GM10847 (cell line): ENCODE measurements around the gene INPP5B.

ENCODE experiments used
- POLR2A ChIP-seq: IDR thresholded peaks from 2 replicates; pipeline ENCODE4 v1.6.1; 2011; ENCODE audit not compliant: insufficient read length; ENCODE audit errors: extremely low read depth

Gene INPP5B

DNA sequence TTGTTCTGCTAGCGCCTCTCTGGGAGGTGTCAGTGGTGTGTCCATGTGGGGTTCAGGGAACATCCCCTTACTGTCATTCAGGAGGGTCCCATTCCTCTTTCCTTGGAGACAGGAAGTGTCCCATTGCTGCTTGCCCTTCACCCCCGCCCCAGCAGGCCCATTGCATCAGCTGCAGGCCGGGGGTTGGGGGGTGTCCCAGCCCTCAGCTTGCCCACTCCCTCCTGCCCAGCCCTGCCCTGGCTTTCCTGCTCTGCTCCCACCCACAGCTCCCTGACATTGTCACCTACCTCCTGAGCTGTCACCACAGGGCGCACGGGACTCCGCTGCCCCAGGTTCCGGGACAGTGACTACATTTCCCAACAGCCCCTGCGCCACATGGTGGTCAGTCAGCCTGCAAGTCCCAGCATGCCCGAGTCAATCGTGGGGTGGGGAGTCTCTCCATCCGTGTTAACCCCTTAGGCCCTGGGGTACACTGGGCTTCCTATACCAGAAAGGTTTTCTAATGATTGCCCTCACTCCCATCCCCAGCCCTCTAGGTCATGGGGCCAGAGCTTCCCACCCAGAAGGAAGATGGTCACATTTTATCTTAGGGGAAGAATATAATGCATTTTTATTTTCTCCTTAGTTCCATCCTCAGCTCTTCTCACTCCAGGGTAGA, at the start of gene INPP5B:
TSS of gene INPP5B (minus strand) at position 351 of the 658 bp plus-strand sequence. CDS start 745 bp downstream, outside the sequence.
- TF ChIP-seq POLR2A: no peak

DNA sequence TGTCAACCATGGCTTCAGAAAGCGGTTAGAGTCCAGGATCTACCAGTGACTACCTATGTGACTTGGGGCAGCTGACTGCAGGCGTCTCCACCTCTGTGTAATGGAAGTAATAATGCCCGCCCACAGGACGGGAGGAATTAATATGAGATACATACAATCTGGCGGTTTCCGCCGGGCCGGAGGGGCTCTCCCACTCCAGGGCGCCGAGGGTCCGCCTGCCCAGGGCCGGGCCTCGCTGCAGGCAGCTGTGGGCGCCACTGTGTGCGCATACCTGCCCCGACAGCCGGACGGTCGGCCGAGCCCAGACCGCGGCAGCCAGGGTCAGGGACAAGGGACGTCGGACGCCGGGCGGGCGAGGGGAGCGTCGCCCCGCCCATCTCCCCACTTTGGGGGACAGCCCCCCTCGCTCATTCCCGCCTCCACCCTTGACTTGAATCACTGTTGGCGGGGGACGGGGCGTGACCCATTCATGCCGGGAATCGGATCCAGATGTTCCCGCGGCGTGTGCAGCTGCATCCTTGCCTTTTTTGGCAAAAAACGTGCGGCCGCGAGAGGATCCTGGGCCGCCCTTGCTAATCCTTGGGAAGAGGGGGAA, 49.0 kb upstream of the INPP5B start:
- no peak for TF ChIP-seq POLR2A

DNA sequence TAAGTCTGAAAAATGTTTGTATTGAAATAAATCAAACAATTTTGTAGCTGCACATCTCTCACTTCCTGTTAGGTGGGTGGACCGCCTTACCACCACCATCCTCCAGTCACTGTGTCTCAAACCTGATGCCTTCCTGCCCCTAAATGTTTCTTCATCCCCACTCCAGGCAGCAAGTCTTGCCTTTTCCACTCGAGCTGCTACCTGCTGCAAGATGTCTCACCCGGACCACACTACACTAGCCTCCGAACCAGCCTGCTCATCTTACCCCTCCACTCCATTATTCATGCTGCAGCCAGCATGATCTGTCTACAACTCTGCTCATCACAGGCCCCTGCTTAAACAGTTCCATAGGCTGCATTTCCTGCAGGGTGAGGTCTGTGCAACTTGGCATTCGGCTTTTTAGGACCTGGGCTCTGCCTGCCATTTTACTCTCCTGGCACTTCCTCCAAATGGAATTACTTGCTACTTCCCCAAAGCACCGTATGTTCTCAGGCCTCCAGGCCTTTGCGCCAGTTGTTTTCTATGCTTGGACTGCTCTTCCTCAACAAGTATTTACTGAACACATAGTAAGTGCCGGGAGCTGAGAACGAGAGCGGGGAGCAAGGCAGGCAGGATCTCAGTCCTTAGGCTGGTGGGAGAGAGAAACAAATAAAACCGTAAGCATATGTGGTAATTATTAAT, 48.2 kb upstream of the INPP5B start:
- no peak for TF ChIP-seq POLR2A

DNA sequence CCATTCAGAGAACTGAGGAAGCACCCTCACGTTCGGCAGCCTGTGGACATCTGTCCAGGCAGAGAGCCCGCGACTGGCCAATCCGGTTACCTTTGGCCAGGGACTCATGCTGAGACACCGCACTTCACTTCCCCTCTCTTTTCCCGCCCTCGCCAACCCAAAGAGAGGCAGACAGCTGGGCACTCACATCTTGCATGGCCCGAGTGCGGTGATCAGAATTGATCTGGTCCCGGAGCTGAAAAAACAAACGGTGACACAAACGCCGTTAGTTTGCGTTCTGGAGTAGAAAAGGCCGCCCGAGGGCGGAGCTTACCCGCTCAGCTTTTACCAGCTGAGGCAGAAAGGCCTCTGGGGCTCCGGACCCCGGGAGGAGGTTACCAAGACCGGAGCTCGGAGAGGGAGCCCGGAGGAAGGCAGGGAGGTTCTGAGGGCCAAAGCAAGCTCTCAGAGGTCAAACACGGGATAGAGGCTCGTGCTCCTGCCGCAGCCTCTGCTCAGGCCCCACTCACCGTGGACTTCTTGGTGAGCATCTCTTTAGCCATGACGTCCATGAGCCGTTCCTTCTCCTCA, 42.6 kb upstream of the INPP5B start:
- no peak for TF ChIP-seq POLR2A

DNA sequence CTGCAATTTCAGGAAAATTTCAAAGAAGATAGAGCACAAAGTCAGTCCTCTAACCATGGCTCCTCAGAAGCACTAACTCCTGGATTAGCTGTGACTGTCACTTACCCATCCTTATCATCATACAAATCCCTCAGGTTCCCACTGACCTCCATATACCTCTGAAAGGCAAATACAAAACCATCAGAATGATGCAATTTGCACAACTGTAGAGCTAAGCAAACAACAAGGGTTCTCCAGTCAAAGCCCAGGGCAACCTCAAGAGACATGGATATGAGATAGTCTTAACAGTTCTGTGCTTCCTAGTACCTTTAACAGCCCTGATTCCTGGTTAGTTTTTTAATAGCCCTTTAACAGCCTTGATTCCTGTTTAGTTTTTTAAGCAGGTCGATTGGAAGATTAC, 40.8 kb upstream of the INPP5B start:
- TF ChIP-seq POLR2A: no peak

DNA sequence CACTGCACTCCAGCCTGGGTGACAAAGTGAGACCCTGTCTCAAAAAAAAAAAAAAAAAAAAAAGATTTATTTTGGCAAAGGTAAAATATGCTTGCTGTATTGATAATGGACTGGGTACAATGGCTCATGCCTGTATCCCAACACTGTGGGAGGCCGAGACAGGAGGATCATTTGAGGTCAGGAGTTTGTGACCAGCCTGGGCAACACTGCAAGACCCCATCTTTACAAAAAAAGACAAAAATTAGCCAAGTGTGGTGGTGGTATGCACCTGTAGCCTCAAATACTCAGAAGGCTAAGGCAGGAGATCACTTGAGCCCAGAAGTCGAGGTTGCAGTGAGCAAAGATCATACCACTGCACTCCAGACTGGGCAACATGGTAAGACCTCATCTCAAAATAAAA, 36.7 kb upstream of the INPP5B start:
- no peak for TF ChIP-seq POLR2A

DNA sequence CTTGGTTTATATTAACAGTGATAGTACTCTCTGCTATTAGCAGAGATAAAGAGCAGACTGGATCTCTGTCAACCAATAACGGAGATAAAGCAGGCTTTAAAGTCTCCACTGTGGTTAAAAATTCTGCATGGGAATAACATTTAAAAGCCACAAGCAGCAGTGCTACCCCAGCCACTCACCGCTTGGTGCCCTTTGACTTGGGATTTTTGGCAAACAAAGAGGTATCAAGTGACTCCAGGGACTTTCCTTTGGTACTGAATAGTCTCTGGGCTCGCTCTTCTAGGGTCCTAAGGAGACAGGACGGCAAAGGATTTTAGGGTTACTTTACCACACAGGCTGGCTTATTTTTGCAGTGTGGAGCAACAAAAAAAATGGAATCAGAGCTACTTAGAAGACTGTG, 31.7 kb upstream of the INPP5B start:
- TF ChIP-seq POLR2A: no peak

DNA sequence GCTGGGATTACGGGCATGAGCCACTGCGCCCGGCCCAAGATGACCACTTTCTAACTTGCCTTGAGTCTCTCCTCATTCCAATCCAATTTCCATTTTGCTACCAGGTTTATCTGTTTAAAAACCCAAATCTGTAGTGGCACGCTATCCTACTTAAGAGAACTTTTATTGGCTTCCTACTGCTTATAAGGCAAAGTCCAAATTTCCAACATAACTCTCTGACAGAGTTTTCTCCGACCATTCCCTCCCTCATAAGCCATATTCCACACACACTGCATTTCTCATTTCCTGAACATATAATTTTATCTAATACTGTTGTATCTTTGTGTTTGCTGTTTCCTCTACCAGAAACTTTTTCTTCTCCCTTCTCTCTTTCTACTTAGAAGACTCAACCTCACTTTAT, 27.7 kb upstream of the INPP5B start:
- no peak for TF ChIP-seq POLR2A

DNA sequence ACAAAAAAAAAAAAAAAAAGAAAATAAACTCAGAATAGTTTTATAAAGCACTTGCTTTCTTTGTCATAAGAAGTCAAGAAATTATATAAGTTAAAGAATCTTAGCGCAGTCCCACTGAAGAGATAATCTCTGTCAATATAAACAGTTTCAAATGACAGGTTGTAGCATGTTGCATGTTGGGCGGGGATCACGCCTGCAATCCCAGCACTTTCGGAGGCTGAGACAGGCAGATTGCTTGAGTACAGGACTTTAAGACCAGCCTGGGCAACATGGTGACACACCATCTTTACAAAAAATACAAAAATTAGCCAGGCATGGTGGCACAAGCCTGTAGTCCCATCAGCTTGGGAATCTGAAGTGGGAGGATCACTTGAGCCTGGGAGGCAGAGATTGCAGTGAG, 18.4 kb upstream of the INPP5B start:
- no peak for TF ChIP-seq POLR2A

DNA sequence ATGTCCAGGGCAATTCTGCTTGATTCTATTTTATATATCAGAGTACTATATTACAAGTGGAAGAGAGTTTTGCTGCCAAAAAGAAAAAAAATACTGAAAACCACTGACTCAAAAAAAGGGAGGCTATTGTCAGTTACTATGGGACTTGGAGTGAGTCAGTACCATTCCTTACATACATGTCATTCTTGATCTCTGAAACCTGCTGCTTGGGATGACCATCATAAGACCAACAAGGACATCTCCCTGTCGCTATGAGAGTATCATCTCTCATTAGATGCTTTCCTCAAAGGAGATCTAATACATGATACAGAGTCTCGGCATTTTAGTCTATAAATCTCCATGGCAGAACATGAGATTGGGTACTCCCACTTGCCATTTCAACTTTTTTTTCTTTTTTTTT, 11.8 kb upstream of the INPP5B start:
- no peak for TF ChIP-seq POLR2A

DNA sequence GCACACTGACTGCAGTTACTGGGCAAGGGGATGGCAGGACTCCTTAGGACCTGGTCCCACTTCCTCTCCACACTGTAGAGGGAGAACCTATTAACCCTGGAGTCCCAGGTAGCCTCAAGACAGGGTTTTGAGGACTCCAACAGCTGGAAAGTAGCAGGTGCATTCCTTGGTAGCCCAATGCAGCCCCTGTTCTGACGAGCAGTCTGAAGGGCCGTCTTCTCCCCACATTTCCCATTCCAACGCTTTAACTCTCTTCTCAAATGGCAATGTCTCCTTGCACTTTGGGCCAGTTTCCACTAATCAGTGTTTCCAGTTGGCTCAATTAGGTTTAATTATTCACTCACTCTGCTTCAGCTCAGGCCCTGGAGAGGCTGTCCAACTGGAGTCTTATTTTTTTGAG, 8.8 kb upstream of the INPP5B start:
- no peak for TF ChIP-seq POLR2A

DNA sequence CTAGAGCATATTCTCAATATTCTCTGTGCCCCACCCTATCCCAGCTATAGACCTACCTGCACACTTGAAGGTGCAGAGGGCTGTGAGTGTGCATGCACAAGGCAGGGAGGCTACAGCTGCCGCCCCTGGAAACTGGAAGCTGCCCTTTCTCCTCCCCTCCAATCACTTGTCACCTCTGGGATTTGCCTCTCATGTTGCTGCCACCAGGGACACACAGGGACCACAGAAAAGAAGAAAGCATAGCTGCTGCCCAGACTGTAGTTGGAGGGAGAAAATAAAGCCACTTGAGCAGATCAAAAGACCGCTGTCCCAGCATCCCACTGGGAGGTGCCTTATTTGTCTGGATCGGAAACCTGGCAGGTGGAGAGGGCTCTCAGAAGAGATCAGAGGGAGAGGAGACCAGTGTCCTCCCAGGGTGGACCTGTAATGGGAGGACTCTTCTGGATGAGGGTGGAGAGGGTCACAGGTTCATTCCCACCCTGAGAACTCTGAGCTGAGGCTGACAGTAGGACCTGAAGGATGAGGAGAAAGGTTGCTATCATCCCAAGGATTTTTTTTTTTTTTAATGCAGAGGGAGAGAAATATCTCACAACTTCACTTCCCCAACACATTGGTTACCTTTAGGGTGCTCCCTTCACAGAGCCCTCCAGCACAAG, 7.6 kb upstream of the INPP5B start:
- no peak for TF ChIP-seq POLR2A

DNA sequence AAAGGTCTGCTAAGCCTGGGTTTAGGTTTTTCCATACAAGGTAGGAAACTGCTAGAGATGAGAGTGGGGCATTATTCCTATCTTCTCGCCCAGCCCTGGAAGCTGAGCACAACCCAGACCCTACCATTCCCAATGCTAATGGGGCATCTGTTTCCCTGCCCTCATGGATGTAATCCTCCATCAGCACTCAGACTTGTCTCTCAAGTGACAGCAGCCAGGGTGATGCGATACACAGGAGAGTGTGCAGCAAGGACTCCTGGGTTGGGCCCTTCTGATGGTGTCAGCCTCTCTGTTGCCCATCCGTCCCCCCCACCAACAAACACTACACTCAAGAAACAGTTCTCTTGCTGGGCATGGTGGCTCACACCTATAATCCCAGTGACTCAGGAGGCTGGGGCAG, 5.9 kb upstream of the INPP5B start:
- TF ChIP-seq POLR2A: no peak

DNA sequence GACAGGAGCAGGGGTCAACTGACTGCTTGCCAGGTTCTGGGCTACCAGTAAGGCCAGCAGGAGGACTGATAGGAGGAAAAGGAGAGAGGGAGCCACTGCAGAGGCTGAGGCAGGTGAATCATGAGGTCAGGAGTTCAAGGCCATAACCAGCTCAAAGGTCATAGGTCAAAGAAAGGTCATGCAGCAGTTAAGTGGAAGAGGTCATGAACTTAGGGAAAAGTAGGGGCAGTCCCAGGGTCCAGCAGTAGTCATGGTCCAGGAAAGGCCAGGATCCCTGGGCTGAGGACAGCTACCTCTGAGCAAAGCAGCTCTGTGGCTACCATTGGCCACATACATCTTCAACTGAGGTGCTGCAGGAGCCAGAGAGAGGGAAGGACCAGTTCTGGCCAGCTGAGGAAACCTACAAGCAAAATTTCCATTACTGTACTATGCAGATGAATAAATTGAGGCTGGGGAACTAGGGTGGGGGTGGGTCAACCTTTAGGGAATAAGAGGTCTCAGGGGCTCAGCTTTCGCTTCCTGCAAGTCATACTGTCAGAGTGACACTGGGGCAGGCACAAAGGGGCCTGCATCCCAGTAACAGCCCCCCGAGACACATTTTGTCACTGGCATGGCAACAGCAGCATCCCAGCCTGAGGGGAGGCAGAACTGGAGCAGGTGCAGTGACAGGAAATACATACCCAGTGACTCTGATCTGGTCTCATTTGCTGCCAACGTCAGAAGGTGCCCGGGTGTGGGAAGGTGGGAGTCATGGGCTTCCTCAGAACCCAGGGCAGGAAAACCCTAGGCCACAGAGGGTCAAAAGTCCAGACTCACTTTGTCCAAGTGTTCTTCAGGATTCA, 5.2 kb upstream of the INPP5B start:
- no peak for TF ChIP-seq POLR2A
